H1 (cell line): ENCODE measurements around the gene SMAD6. TPM values are rescaled to one million over a fixed set of nuclear protein-coding genes. Genes with fewer than 3 reads are reported as not detected.

Experiments used
- CHD1 ChIP-seq: IDR thresholded peaks from 2 replicates; pipeline ENCODE4 v1.6.1; 2012; ENCODE audit warnings: low read depth, low read length, improper control_type of control experiment
- CHD7 ChIP-seq: fragments of 300-600 bp; sonication (generic); IDR thresholded peaks from 2 replicates; pipeline ENCODE4 v1.7.1; 2012; ENCODE audit warnings: low read length, moderate library complexity, mild to moderate bottlenecking, inconsistent platforms; ENCODE audit not compliant: insufficient replicate concordance
- CTBP2 ChIP-seq: IDR thresholded peaks from 2 replicates; pipeline ENCODE4 v1.7.0; 2011; ENCODE audit warnings: borderline replicate concordance, mild to moderate bottlenecking, moderate library complexity, mixed read lengths, low read length; ENCODE audit not compliant: insufficient read depth, insufficient read length
- E2F6 ChIP-seq: IDR thresholded peaks from 2 replicates; pipeline ENCODE4 v1.6.1; 2012; ENCODE audit warnings: inconsistent platforms
- EP300 ChIP-seq, 2 experiments: IDR thresholded peaks; 1 replicate in 1 of 2; 2 replicates in 1 of 2; pipeline ENCODE4 v1.6.1; 2011 to 2012; ENCODE audit warnings: low read depth in 2 of 2, low read length in 2 of 2, mild to moderate bottlenecking in 2 of 2, borderline replicate concordance in 1 of 2, inconsistent platforms in 1 of 2, moderate library complexity in 1 of 2
- HDAC2 ChIP-seq, 2 experiments: fragments of 300-600 bp in 1 of 2; sonication (generic) in 1 of 2; IDR thresholded peaks; 2 replicates each; pipeline ENCODE4 v1.6.1; 2011 to 2012; ENCODE audit warnings: low read depth in 2 of 2, low read length in 2 of 2, mild to moderate bottlenecking in 2 of 2, moderate library complexity in 2 of 2, borderline replicate concordance in 1 of 2, inconsistent platforms in 1 of 2
- POLR2A ChIP-seq, 2 experiments: IDR thresholded peaks; 1 replicate in 1 of 2; 2 replicates in 1 of 2; pipeline ENCODE4 v1.6.1; 2011; ENCODE audit warnings: low read depth in 2 of 2, low read length in 2 of 2, mild to moderate bottlenecking in 2 of 2; ENCODE audit errors: control extremely low read depth in 1 of 2
- SP4 ChIP-seq: IDR thresholded peaks from 2 replicates; pipeline ENCODE4 v1.6.1; 2012; ENCODE audit warnings: low read length, inconsistent platforms
- SUZ12 ChIP-seq: fragments of 200-600 bp; sonication (generic); IDR thresholded peaks from 2 replicates; pipeline ENCODE4 v1.6.1; 2012; ENCODE audit warnings: mild to moderate bottlenecking, inconsistent platforms, low read length, moderate library complexity, mixed read lengths
- TAF7 ChIP-seq: optimal IDR thresholded peaks from 2 replicates; pipeline ENCODE3; 2011; ENCODE audit warnings: low read depth, mild to moderate bottlenecking, inconsistent platforms, low read length, moderate library complexity, borderline replicate concordance
- polyA plus RNA-seq, 7 experiments: library from polyadenylated mRNA; depleted of rRNA in 3 of 7; stranded (reverse) in 5 of 7; unstranded in 2 of 7; fragments of >200 nt in 5 of 7; fragments of 200-250 nt in 2 of 7; gene quantifications; 1 replicate in 5 of 7; 2 replicates in 1 of 7; 4 replicates in 1 of 7; pipeline versions ENCODE4 v1.2.1 to v1.2.3, GENCODE V29; 2011 to 2013; ENCODE audit warnings: missing spikeins in 2 of 7, mixed read lengths in 2 of 7
- total RNA-seq: library from RNA; stranded (reverse); fragmentation: NEBNext Ultra II Directional; extraction: Animal tissue kit (Norgen Biotek cat#: 25700); gene quantifications from 2 replicates; pipeline ENCODE4 v1.2.1, GENCODE V29; 2021

The SMAD6 gene
- total and polyA plus RNA-seq, 2 of the 8 experiments (the other 6 are each of a cell fraction or from before 2014, with no cell fraction given) = 1.8 to 7.0 TPM

DNA sequence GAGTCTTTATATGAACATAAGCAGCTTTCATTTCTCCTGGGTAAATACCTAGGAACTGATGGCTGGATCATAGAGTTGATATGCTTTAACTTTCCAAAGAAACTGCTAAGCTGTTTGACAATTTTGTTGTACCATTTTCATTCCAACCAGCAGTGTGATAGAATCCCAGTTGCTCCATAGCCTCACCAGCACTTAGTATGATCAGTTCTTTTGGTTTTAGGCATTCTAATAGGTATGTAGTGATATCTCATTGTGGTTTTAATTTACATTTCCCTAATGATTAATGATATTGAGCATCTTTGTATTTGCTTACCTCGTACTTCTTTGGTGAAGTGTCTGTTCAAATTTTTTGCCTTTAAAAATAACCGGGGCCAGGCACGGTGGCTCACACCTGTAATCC, 38.4 kb upstream of the SMAD6 start (continued):
- TF ChIP-seq CHD7 = no peak
- no peak for TF ChIP-seq POLR2A (IDR thresholded peaks at IDR 0.05; ENCODE audit: control extremely low read depth in 1 of 2, low read depth in 2 of 2, low read length in 2 of 2)
- no peak for TF ChIP-seq HDAC2 (IDR thresholded peaks at IDR 0.05; ENCODE audit: borderline replicate concordance in 1 of 2, low read depth in 2 of 2, low read length in 2 of 2)
- no peak for TF ChIP-seq SUZ12
- no peak for TF ChIP-seq SP4
- TF ChIP-seq E2F6 = no peak
- no peak for TF ChIP-seq EP300 (IDR thresholded peaks at IDR 0.05; ENCODE audit: borderline replicate concordance in 1 of 2, low read depth in 2 of 2, low read length in 2 of 2)
- TF ChIP-seq CHD1 = no peak
- no peak for TF ChIP-seq CTBP2
- TF ChIP-seq TAF7 = no peak
- TF ChIP-seq, all 59 proteins: peak for 0
